ENCODE data around the gene PLXNA4.

PLXNA4 gene

GRCh38 chr7:132243051-132243450, 333.2 kb downstream of the PLXNA4 start:
- TF ChIP-seq CTCF (IDR thresholded peaks at IDR 0.05; ENCODE audit: low read depth, low read length, poor library complexity, severe bottlenecking): no peak
- TF ChIP-seq EZH2phosphoT487 (IDR thresholded peaks at IDR 0.05; ENCODE audit: borderline replicate concordance, low read length): no peak
- Histone ChIP-seq H3K36me3 (ENCODE audit: control insufficient read depth, low read length) (no peaks in the 10 kb centered on the region), H3K9me3 (ENCODE audit: control insufficient read depth, insufficient read depth, low read length) (0 out of 2 replicates have a peak, but pooled peaks cover 5% of the 10 kb centered on the region), H3K79me2 (ENCODE audit: control insufficient read depth, low read length) (no peaks in the 10 kb centered on the region), H3K4me1 (ENCODE audit: control insufficient read depth, low read length) (no peaks in the 10 kb centered on the region), H3K4me2 (ENCODE audit: low read length) (no peak overlapping the region), H4K20me1 (ENCODE audit: control insufficient read depth, insufficient read depth, low read depth, low read length) (no peaks in the 10 kb centered on the region), H3K27ac (ENCODE audit: low read depth, low read length) (no peak overlapping the region), H3F3A (ENCODE audit: control insufficient read depth, insufficient read depth) (no peaks in the 10 kb centered on the region), H3K9me2 (replicated peaks; ENCODE audit: control insufficient read depth, low read length) (no peaks in the 10 kb centered on the region), H3K27me3 (ENCODE audit: control insufficient read depth, low read length) (peaks cover 9% of the 10 kb centered on the region; the same call in 1 of the 2 replicates), H3K4me3 (ENCODE audit: low read length) (no peak overlapping the region)

- Histone ChIP-seq H3K4me2 (ENCODE audit: low read length) (no peak overlapping the region), H3K36me3 (ENCODE audit: control insufficient read depth, low read length) (no peaks in the 10 kb centered on the region), H3K4me3 (ENCODE audit: low read length) (no peak overlapping the region), H3K79me2 (ENCODE audit: control insufficient read depth, low read length) (no peaks in the 10 kb centered on the region), H3K27me3 (ENCODE audit: control insufficient read depth, low read length) (peaks cover 9% of the 10 kb centered on the region; the same call in 1 of the 2 replicates), H3K9me3 (ENCODE audit: control insufficient read depth, insufficient read depth, low read length) (0 out of 2 replicates have a peak, but pooled peaks cover 5% of the 10 kb centered on the region), H3K9me2 (replicated peaks; ENCODE audit: control insufficient read depth, low read length) (no peaks in the 10 kb centered on the region), H3F3A (ENCODE audit: control insufficient read depth, insufficient read depth) (no peaks in the 10 kb centered on the region), H4K20me1 (ENCODE audit: control insufficient read depth, insufficient read depth, low read depth, low read length) (no peaks in the 10 kb centered on the region), H3K27ac (ENCODE audit: low read depth, low read length) (no peak overlapping the region), H3K4me1 (ENCODE audit: control insufficient read depth, low read length) (no peaks in the 10 kb centered on the region)
- no peak for TF ChIP-seq CTCF (IDR thresholded peaks at IDR 0.05; ENCODE audit: low read depth, low read length, poor library complexity, severe bottlenecking)
- TF ChIP-seq EZH2phosphoT487 (IDR thresholded peaks at IDR 0.05; ENCODE audit: borderline replicate concordance, low read length): no peak
These were observed 334.0 kb downstream of the PLXNA4 start for GRCh38 chr7:132242192-132242812.

DNA sequence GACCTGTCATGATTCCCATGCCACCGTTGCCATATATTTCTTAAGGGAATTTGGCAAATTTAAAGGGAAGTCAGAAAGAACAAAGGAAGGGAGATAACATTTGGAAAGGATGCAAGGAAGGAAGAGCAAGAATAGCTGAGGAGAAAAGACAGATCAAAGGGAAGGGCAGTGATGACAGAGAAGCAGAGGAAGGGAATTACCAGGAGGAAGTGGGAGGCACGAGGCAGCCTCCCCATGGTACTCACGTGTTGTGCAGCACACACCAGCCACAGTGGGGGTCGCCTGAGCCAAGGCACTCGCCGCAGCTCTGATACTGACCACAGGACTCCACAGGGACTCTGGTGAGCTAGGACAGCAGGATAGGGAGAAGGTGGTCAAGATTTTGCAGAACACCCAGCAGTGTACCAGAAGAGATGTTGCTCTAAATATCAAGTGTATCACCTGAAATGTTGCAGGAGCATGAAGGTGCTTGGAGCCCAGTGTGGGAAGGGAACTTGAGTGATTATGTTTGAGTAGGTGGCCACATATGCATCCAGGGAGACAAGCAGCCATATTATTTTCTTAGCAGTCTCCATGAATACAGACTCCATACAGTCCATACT, 335.3 kb downstream of the PLXNA4 start:
- H3K27ac ChIP-seq (ENCODE audit: low read depth, low read length): no peak overlapping the region

More for the DNA sequence above, 335.3 kb downstream of the PLXNA4 start:
- TF ChIP-seq CTCF (IDR thresholded peaks at IDR 0.05; ENCODE audit: low read depth, low read length, poor library complexity, severe bottlenecking): no peak
- TF ChIP-seq EZH2phosphoT487 (IDR thresholded peaks at IDR 0.05; ENCODE audit: borderline replicate concordance, low read length): no peak
- no peak overlapping the region for H3K4me3 ChIP-seq (ENCODE audit: low read length)
- no peaks in the 10 kb centered on the region for H3K36me3 ChIP-seq (ENCODE audit: control insufficient read depth, low read length)
- no peaks in the 10 kb centered on the region for H3K4me1 ChIP-seq (ENCODE audit: control insufficient read depth, low read length)
- 0 out of 2 replicates have a peak, but pooled peaks cover 5% of the 10 kb centered on the region for H3K9me3 ChIP-seq (ENCODE audit: control insufficient read depth, insufficient read depth, low read length)
- peaks cover 9% of the 10 kb centered on the region; the same call in 1 of the 2 replicates for H3K27me3 ChIP-seq (ENCODE audit: control insufficient read depth, low read length)
- H3F3A ChIP-seq (ENCODE audit: control insufficient read depth, insufficient read depth): no peaks in the 10 kb centered on the region
- H3K79me2 ChIP-seq (ENCODE audit: control insufficient read depth, low read length): no peaks in the 10 kb centered on the region
- no peak overlapping the region for H3K4me2 ChIP-seq (ENCODE audit: low read length)
- no peaks in the 10 kb centered on the region for H4K20me1 ChIP-seq (ENCODE audit: control insufficient read depth, insufficient read depth, low read depth, low read length)
- H3K9me2 ChIP-seq (replicated peaks; ENCODE audit: control insufficient read depth, low read length): no peaks in the 10 kb centered on the region

Measured in DOHH2 (cell line).